BLaER1 treated with 17β-estradiol and CSF1 and Interleukin-3, amounts not matched to agents 10 nM and 100 nM (cell line): ENCODE measurements around the gene MAN2A1.
A peak's percentile ranks its signal among the peaks of the same experiment; 100 is the strongest.

Experiments used
- H3K27ac ChIP-seq, 11 experiments: shearing (Covaris generic); formaldehyde crosslinking; 2 replicates each; pipeline ENCODE4 v1.8.1; 2022
- H3K27me3 ChIP-seq, 11 experiments: shearing (Covaris generic); formaldehyde crosslinking; 2 replicates each; pipeline ENCODE4 v1.8.1; 2022
- H3K36me3 ChIP-seq, 11 experiments: shearing (Covaris generic); formaldehyde crosslinking; 2 replicates each; pipeline ENCODE4 v1.8.1; 2022
- H3K4me1 ChIP-seq, 10 experiments: shearing (Covaris generic); formaldehyde crosslinking; 2 replicates each; pipeline ENCODE4 v1.8.1; 2022
- H3K4me2 ChIP-seq, 11 experiments: shearing (Covaris generic); formaldehyde crosslinking; 2 replicates each; pipeline ENCODE4 v1.8.1; 2022
- H3K4me3 ChIP-seq, 10 experiments: shearing (Covaris generic); formaldehyde crosslinking; 2 replicates each; pipeline ENCODE4 v1.8.1; 2022
- H3K9ac ChIP-seq, 11 experiments: shearing (Covaris generic); formaldehyde crosslinking; 2 replicates each; pipeline ENCODE4 v1.8.1; 2022
- H3K9me3 ChIP-seq, 11 experiments: shearing (Covaris generic); formaldehyde crosslinking; replicated peaks in 1 of 11; 2 replicates each; pipeline ENCODE4 v1.8.1; 2022
- H4K20me1 ChIP-seq, 11 experiments: shearing (Covaris generic); formaldehyde crosslinking; 2 replicates each; pipeline ENCODE4 v1.8.1; 2022
- Cebpa-rat ChIP-seq, 11 experiments: shearing (Covaris generic); IDR thresholded peaks; 2 replicates each; pipeline ENCODE4 v1.8.1; 2022

MAN2A1 gene

DNA sequence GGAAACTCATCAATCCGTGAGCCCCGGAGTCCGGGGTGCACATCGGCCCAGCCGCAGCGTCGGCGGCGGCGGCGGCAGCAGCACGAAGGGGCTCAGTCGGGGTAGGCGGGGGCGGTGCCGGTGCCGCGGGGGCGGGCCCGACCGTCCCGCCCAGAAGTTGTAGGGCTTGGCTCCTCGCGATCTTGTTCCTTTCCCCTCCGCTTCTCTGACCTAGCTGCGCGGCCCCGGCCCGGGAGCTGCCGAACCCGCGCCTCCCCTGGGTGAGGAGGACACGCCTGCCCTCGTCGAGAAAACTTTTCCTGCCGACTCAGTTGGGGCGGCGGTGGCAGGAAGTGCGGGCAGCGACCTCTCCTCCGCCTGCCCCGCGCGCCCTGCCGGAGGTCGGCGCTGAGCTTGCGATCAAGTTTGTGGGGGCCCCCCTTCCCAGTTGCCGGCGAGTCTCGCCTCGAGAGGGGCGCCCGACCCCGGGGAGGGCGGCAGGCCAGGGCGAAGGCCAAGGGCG, at the start of gene MAN2A1:
Gene MAN2A1 (plus strand): TSS at position 188 of the 502 bp plus-strand sequence. CDS start 491 bp downstream, outside the sequence.
- Histone ChIP-seq H3K27me3 (no peaks in the 10 kb centered on the region), H3K9me3 (no peaks in the 10 kb centered on the region), H4K20me1 (peaks cover 13 to 50% (median 35%) of the 10 kb centered on the region in 11 experiments; a peak in 20 of 22 replicates), H3K27ac (peak within 1 kb of the TSS; percentile 86 to 97 (median 91)), H3K4me1 (peaks cover 38 to 45% (median 42%) of the 10 kb centered on the region in 10 experiments), H3K36me3 (no peaks in the 10 kb centered on the region), H3K9ac (peak within 1 kb of the TSS; percentile 90 to 97 (median 92)), H3K4me3 (peak within 1 kb of the TSS; percentile 84 to 97 (median 95)), H3K4me2 (peak within 1 kb of the TSS; percentile 83 to 93 (median 88))
- TF ChIP-seq Cebpa-rat (IDR thresholded peaks at IDR 0.05): no peak

DNA sequence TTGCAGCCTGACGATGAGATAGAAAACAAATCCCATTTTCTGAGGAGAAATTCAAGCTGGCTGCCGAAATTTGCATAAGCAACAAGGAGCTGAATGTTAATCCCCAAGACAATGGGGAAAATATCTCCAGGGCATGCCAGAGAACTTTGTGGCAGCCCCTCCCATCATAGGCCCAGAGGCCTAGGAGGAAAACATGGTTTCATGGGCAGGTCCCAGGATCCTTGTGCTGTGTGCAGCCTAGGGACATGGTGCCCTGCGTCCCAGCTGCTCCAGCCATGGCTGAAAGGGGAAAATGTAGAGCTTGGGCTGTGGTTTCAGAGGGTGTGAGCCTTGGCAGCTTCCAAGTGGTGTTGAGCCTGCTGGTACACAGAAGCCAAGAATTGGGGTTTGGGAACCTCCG, 48.8 kb upstream of the MAN2A1 start:
- no peaks in the 10 kb centered on the region for H4K20me1 ChIP-seq
- peaks cover 0 to 40% (median 0%) of the 10 kb centered on the region in 11 experiments; a peak in 4 of 22 replicates for H3K27me3 ChIP-seq
- H3K27ac ChIP-seq: no peak overlapping the region
- no peak overlapping the region for H3K9ac ChIP-seq
- TF ChIP-seq Cebpa-rat (IDR thresholded peaks at IDR 0.05): no peak
- no peak overlapping the region for H3K4me2 ChIP-seq
- H3K36me3 ChIP-seq: no peaks in the 10 kb centered on the region
- no peak overlapping the region for H3K4me3 ChIP-seq
- H3K9me3 ChIP-seq: peaks cover 0 to 25% (median 0%) of the 10 kb centered on the region in 11 experiments; a peak in 8 of 22 replicates
- peaks cover 0 to 14% (median 0%) of the 10 kb centered on the region in 10 experiments; a peak in 6 of 20 replicates for H3K4me1 ChIP-seq

DNA sequence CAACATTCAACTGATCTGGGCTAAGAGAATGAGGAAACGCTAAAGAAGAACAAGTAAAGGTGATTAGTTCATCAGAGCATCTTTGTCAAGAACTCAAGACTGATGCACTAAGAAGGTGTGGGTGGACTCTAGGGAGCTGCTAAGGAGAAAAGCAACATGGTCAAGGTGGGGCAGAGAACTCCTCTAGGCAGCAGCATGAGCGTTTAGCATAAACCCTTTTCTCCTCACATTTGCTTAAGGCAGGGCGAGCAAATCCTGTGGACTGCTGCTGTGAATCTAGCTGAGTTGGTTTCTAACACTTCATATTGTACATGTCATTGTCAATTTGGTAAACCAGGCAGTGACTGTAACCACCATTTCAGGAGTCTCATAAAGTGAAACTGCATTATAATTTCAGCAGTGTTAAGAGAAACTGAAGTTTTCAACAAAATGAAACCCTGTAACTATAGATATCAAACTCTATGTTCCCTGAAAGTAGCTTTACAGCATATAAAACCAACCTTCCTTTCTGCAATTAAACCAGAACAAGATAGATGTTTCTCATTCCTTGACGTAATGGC, 45.9 kb upstream of the MAN2A1 start:
- no peak overlapping the region for H3K4me2 ChIP-seq
- no peaks in the 10 kb centered on the region for H3K4me1 ChIP-seq
- H4K20me1 ChIP-seq: no peaks in the 10 kb centered on the region
- no peak overlapping the region for H3K9ac ChIP-seq
- H3K27ac ChIP-seq: no peak overlapping the region
- H3K4me3 ChIP-seq: no peak overlapping the region
- H3K36me3 ChIP-seq: no peaks in the 10 kb centered on the region
- TF ChIP-seq Cebpa-rat (IDR thresholded peaks at IDR 0.05): no peak
- H3K27me3 ChIP-seq: peaks cover 0 to 27% (median 0%) of the 10 kb centered on the region in 11 experiments; a peak in 4 of 22 replicates
- peaks cover 0 to 25% (median 0%) of the 10 kb centered on the region in 11 experiments; a peak in 8 of 22 replicates for H3K9me3 ChIP-seq

DNA sequence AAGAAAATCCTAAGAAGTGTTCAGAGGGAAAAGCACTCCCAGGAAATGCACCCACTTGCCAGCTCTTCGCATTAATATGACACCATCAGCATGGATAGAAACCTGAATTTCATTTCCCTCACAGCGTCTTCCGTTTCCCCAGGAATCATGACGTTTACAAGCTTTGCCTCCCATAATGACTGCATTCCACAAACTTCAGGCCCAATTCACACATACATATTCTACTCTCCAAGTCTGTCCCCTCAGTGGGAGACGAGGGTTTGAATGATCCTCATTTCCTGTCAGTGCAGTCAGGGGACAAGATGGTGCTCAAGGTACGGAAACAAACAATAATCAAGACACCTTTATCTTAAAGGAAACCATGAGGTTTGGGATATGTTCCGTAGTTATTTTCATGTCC, 44.9 kb upstream of the MAN2A1 start:
- Histone ChIP-seq H3K4me3 (no peak overlapping the region), H3K27me3 (peaks cover 0 to 27% (median 0%) of the 10 kb centered on the region in 11 experiments; a peak in 4 of 22 replicates), H3K36me3 (no peaks in the 10 kb centered on the region), H3K4me2 (no peak overlapping the region), H3K4me1 (no peaks in the 10 kb centered on the region), H4K20me1 (no peaks in the 10 kb centered on the region), H3K9me3 (peaks cover 0 to 23% (median 0%) of the 10 kb centered on the region in 11 experiments; a peak in 8 of 22 replicates), H3K27ac (no peak overlapping the region), H3K9ac (no peak overlapping the region)
- TF ChIP-seq Cebpa-rat (IDR thresholded peaks at IDR 0.05): no peak

DNA sequence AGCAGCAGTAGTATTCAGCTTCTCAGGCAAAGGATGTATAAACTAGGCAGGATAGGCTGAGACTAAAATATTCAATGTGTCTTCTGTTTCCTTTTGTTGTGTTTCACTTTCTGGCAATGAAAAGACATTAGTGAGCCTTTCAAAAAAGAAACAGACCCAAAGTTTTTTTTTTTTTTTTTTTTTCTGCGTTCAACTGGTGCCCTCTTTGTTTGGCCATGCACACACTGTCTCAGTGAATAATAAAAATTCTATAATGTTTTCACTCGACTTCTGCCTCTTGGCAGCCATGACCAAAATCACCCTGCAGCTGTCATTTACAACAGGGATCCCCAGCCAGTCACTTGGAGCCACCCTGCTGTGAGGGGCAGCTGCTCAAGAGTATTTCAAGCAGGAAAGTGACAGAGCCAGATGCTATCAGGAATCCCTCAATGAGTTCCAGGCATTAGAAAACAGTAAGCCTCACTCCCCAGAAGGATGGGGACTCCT, 44.0 kb upstream of the MAN2A1 start:
- Histone ChIP-seq H3K4me1 (no peaks in the 10 kb centered on the region), H3K9ac (no peak overlapping the region), H3K27me3 (peaks cover 0 to 21% (median 0%) of the 10 kb centered on the region in 11 experiments; a peak in 4 of 22 replicates), H3K9me3 (peaks cover 0 to 14% (median 0%) of the 10 kb centered on the region in 11 experiments; a peak in 7 of 22 replicates), H3K4me2 (no peak overlapping the region), H3K27ac (no peak overlapping the region), H3K36me3 (no peaks in the 10 kb centered on the region), H4K20me1 (no peaks in the 10 kb centered on the region), H3K4me3 (no peak overlapping the region)
- TF ChIP-seq Cebpa-rat (IDR thresholded peaks at IDR 0.05): no peak

DNA sequence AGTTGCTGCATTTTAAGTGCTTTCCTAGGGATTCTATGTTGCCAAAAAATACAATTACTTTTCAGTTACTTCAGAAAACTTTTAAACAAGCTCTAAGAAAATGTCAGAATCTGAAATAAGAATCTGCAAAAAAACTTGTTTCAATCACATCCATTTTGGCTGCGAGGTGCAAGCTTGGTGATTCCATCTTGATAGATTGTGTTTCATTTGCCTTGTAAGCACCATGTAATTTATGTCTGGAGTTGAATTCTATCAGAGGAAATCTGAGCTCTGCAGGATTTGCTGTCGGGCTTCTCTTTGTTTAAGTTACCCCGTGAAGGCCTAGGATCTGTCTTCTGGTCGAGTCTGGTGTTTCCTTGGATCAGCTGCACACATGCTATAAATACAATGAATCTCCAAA, 40.4 kb upstream of the MAN2A1 start:
- no peak for TF ChIP-seq Cebpa-rat (IDR thresholded peaks at IDR 0.05)
- Histone ChIP-seq H3K27ac (no peak overlapping the region), H4K20me1 (no peaks in the 10 kb centered on the region), H3K9me3 (no peaks in the 10 kb centered on the region), H3K4me2 (no peak overlapping the region), H3K4me1 (peaks cover under 1 to 8% (median 3%) of the 10 kb centered on the region in 10 experiments; a peak in 14 of 20 replicates), H3K27me3 (peaks cover 0 to 29% (median 0%) of the 10 kb centered on the region in 11 experiments; a peak in 3 of 22 replicates), H3K36me3 (no peaks in the 10 kb centered on the region), H3K4me3 (no peak overlapping the region), H3K9ac (no peak overlapping the region)

DNA sequence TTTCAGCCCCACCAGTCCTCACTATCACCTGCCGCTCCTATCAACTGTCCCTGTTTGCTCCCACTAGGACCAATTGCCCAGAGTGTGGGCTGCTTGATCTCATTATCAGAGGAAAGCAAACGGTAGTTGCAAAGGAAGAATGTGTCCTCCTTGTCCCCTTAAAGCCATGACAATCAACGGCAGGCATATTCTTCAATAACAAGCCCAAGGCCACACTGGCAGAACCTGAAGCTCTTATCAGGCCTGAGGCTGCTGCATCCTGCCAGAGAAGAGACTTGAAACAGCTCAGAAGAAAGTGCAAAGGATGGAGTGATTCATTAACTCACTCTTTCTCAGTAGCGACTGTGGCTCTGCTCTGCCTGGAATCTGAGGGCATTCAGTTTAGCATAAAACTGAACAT, 39.2 kb upstream of the MAN2A1 start:
- H3K36me3 ChIP-seq: no peaks in the 10 kb centered on the region
- H3K27me3 ChIP-seq: peaks cover 0 to 31% (median 0%) of the 10 kb centered on the region in 11 experiments; a peak in 3 of 22 replicates
- no peak for TF ChIP-seq Cebpa-rat (IDR thresholded peaks at IDR 0.05)
- H3K4me2 ChIP-seq: no peak overlapping the region
- H3K27ac ChIP-seq: no peak overlapping the region
- H3K4me3 ChIP-seq: no peak overlapping the region
- no peaks in the 10 kb centered on the region for H3K9me3 ChIP-seq
- H3K9ac ChIP-seq: no peak overlapping the region
- peaks cover 8 to 20% (median 15%) of the 10 kb centered on the region in 10 experiments; a peak in 19 of 20 replicates for H3K4me1 ChIP-seq
- H4K20me1 ChIP-seq: no peaks in the 10 kb centered on the region

DNA sequence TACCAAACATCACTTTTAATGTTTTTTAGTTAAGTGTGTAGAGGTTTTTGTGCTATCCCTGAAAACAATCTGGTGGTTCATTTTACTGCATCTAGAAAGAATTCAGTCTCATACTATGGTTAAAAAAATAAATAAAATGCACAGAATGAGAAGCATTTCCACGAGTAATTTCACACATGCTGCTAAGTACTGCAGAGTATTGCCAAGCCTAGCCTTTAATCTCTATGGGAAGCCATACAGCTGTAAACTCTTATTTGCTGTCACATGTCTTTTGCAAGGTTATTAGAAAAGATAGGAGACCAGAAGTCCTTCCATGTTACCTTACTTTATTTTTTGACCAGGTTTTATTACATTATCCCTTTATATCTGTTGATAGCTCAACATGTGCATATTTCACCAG, 37.6 kb upstream of the MAN2A1 start:
- H3K4me3 ChIP-seq: no peak overlapping the region
- no peaks in the 10 kb centered on the region for H3K36me3 ChIP-seq
- H3K9ac ChIP-seq: no peak overlapping the region
- no peak for TF ChIP-seq Cebpa-rat (IDR thresholded peaks at IDR 0.05)
- peaks cover 24 to 35% (median 29%) of the 10 kb centered on the region in 10 experiments for H3K4me1 ChIP-seq
- H3K9me3 ChIP-seq: no peaks in the 10 kb centered on the region
- peaks cover 0 to 35% (median 0%) of the 10 kb centered on the region in 11 experiments; a peak in 3 of 22 replicates for H3K27me3 ChIP-seq
- no peaks in the 10 kb centered on the region; a peak in 1 of 22 replicates for H4K20me1 ChIP-seq
- H3K27ac ChIP-seq: no peak overlapping the region
- no peak overlapping the region for H3K4me2 ChIP-seq

DNA sequence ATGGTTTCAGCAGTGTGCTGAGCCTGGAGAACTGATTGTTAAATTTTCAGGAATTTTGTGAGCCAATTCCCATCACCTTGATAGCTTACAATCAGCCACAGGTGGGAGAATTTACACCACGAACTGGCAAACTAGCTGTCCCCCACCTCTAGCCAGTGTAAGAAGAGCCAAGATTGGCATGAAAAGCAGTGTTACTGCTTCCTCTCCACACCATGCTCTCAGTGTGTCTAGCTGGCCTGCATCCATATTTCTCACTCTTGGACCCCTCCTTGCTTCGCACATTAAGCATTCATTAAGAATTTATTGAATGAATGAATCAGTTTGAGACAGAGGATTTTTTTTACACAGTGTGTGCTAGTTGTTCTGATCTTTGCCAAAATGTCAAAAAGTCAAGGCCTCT, 36.7 kb upstream of the MAN2A1 start:
- Histone ChIP-seq H3K4me2 (no peak overlapping the region), H3K9me3 (no peaks in the 10 kb centered on the region), H4K20me1 (no peaks in the 10 kb centered on the region; a peak in 1 of 22 replicates), H3K36me3 (no peaks in the 10 kb centered on the region), H3K9ac (no peak overlapping the region), H3K27ac (no peak overlapping the region), H3K27me3 (peaks cover 0 to 35% (median 0%) of the 10 kb centered on the region in 11 experiments; a peak in 3 of 22 replicates), H3K4me3 (no peak overlapping the region), H3K4me1 (peaks cover 34 to 44% (median 39%) of the 10 kb centered on the region in 10 experiments)
- no peak for TF ChIP-seq Cebpa-rat (IDR thresholded peaks at IDR 0.05)
